A673 (cell line): ENCODE results near the gene CDHR3. TPM values are rescaled to one million over a fixed set of nuclear protein-coding genes. Genes with fewer than 3 reads are reported as not detected.

ENCODE experiments used
- BruUV-seq: library from RNA; stranded (reverse); fragments of 400-500 nt; replicated peaks from 2 replicates; lab custom pipeline; 2021; lab: Mats Ljungman, UMichigan
- CTCF ChIA-PET: fragments of 300-600 bp; sonication (Branson Sonifier 250); formaldehyde crosslinking; loops from one replicate; lab custom pipeline; 2022; ENCODE audit warnings: antibody characterized with exemption; lab: Charles Lee
- POLR2A ChIA-PET: fragments of 300-600 bp; sonication (Branson Sonifier 250); formaldehyde crosslinking; loops from one replicate; lab custom pipeline; 2022; ENCODE audit warnings: antibody characterized with exemption; ENCODE audit not compliant: low non-redundant PET; lab: Charles Lee
- DNase-seq: peaks from one replicate; pipeline ENCODE4 v3.0.0-alpha.2; 2015; ENCODE audit warnings: low spot score
- H3K27ac ChIP-seq: fragments of 200-600 bp; sonication (generic); 2 replicates; pipeline ENCODE4 v1.5.1; 2016; ENCODE audit warnings: mixed run types, low read depth, mild to moderate bottlenecking, mixed read lengths, antibody characterized with exemption, low read length; ENCODE audit not compliant: poor library complexity, severe bottlenecking
- H3K27me3 ChIP-seq: fragments of 200-600 bp; sonication (generic); replicated peaks from 2 replicates; pipeline ENCODE4 v1.6.1; 2017; ENCODE audit warnings: mixed run types, low read depth, mild to moderate bottlenecking, mixed read lengths, antibody characterized with exemption, low read length; ENCODE audit not compliant: insufficient read depth, poor library complexity
- H3K36me3 ChIP-seq: fragments of 200-600 bp; sonication (generic); 2 replicates; pipeline ENCODE4 v1.6.1; 2016; ENCODE audit warnings: mixed run types, mild to moderate bottlenecking, mixed read lengths, antibody characterized with exemption, low read length; ENCODE audit not compliant: insufficient read depth, poor library complexity, severe bottlenecking
- H3K4me1 ChIP-seq: fragments of 200-600 bp; sonication (generic); 2 replicates; pipeline ENCODE4 v1.6.1; 2017; ENCODE audit warnings: mixed run types, mild to moderate bottlenecking, mixed read lengths, antibody characterized with exemption, low read length; ENCODE audit not compliant: insufficient read depth, poor library complexity, severe bottlenecking
- H3K4me3 ChIP-seq: fragments of 200-600 bp; sonication (generic); 2 replicates; pipeline ENCODE4 v1.5.1; 2016; ENCODE audit warnings: low read depth, mixed run types, mild to moderate bottlenecking, mixed read lengths, low read length; ENCODE audit not compliant: poor library complexity, severe bottlenecking
- H3K9me3 ChIP-seq: fragments of 200-600 bp; sonication (generic); 2 replicates; pipeline ENCODE4 v1.6.1; 2016; ENCODE audit warnings: mixed run types, low read depth, mild to moderate bottlenecking, mixed read lengths, antibody characterized with exemption, low read length; ENCODE audit not compliant: poor library complexity, severe bottlenecking
- CTCF ChIP-seq: fragments of 300-800, 200-600 bp; sonication (generic); conservative IDR thresholded peaks from 2 replicates; pipeline ENCODE4 v1.5.1; 2017; ENCODE audit warnings: low read depth, mild to moderate bottlenecking, antibody characterized with exemption, low read length, moderate library complexity, mixed read lengths
- EZH2 ChIP-seq: fragments of 200-600 bp; sonication (generic); IDR thresholded peaks from 2 replicates; pipeline ENCODE4 v1.6.1; 2017; ENCODE audit warnings: borderline replicate concordance, low read depth, mild to moderate bottlenecking, mixed read lengths, antibody characterized with exemption, low read length; ENCODE audit not compliant: poor library complexity, severe bottlenecking
- intact Hi-C: fragments of 100-400 bp; cut with micrococcal nuclease; formaldehyde crosslinking; loops from one replicate; pipeline ENCODE4 v1.10.0; 2022; ENCODE audit not compliant: unreplicated experiment
- total RNA-seq: library from RNA; stranded (reverse); gene quantifications from 2 replicates; pipeline ENCODE4 v1.2.3, GENCODE V29; 2021

The CDHR3 gene
- total RNA-seq, 1 experiment from 2014 or later = 13.9 TPM

DNA sequence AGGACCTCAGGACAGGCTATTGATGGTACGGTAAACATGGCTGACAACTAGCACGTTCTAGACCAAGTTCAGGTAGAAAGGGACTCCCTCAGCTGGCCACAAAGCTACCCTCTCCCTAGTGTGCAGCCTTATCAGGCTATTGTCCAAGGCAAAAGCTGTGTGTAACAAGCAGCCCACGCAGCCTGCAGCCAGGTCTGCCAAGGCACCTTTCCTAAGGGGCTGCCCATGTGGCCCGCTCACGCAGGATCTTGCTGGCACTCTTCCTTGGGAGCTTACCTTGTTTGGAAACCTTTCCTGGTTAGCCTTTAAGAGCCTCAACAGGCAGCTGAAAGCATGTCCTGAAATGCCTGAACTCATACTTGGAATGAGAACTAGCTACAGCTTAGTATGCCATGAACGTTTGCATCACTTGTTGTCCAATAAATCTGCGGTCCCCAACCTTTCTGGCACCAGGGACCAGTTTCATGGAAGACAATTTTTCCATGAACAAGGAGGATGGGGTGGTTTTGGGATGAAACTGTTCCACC lies 97.4 kb downstream of the CDHR3 start:
- TF ChIP-seq CTCF (no peak), EZH2 (no peak)
- Histone ChIP-seq H3K27ac (no peak overlapping the region), H3K27me3 (no peaks in the 10 kb centered on the region), H3K4me3 (no peak overlapping the region), H3K9me3 (no peaks in the 10 kb centered on the region), H3K4me1 (peaks cover 40% of the 10 kb centered on the region), H3K36me3 (no peaks in the 10 kb centered on the region)
- DNase-seq = no peak
- ChIA-PET CTCF (no interaction called here), POLR2A (interaction anchor here (0.6 kb wide), 1 partner anchor 12 kb away, joined by 3 read pairs; no protein-coding TSS in a partner anchor)
- no TSS peak for BruUV-seq
- intact Hi-C loops = no loop called here

GRCh38 chr7:106061301-106061979 lies 98.4 kb downstream of the CDHR3 start:
- TF ChIP-seq EZH2 (no peak), CTCF (no peak)
- H3K4me1 ChIP-seq = peaks cover 46% of the 10 kb centered on the region
- intact Hi-C loops = no loop called here

GRCh38 chr7:106062006-106062405 lies 98.9 kb downstream of the CDHR3 start:
- Histone ChIP-seq H3K4me1 (peaks cover 46% of the 10 kb centered on the region), H3K9me3 (no peaks in the 10 kb centered on the region), H3K27ac (no peak overlapping the region), H3K27me3 (no peaks in the 10 kb centered on the region), H3K36me3 (no peaks in the 10 kb centered on the region), H3K4me3 (no peak overlapping the region)
- POLR2A ChIA-PET = no interaction called here
- no peak for DNase-seq
- TF ChIP-seq CTCF = no peak
- TF ChIP-seq EZH2 = no peak
- CTCF ChIA-PET = no interaction called here
- no TSS peak for BruUV-seq
- intact Hi-C loops = no loop called here

More at GRCh38 chr7:106061301-106061979, 98.4 kb downstream of the CDHR3 start:
- no TSS peak for BruUV-seq
- no peak for DNase-seq
- Histone ChIP-seq H3K27me3 (no peaks in the 10 kb centered on the region), H3K4me3 (no peak overlapping the region), H3K27ac (no peak overlapping the region), H3K36me3 (no peaks in the 10 kb centered on the region), H3K9me3 (no peaks in the 10 kb centered on the region)
- POLR2A ChIA-PET = interaction anchor here (0.6 kb wide), 1 partner anchor 11 kb away, joined by 3 read pairs; no protein-coding TSS in a partner anchor
- CTCF ChIA-PET = interaction anchor here (0.5 kb wide), 1 partner anchor 62 kb away, joined by 3 read pairs; no protein-coding TSS in a partner anchor
